ENCODE data around the gene RNF222. TPM values are rescaled to one million over a fixed set of nuclear protein-coding genes. Genes with fewer than 3 reads are reported as not detected.

RNF222 gene
- polyA plus RNA-seq, 1 donor from 2014 or later, result not detected

- Histone ChIP-seq H3K9me3 (ENCODE audit: low read length) (no peaks in the 10 kb centered on the region), H2AFZ (ENCODE audit: low read depth, low read length) (no peak overlapping the region), H3K27me3 (ENCODE audit: insufficient read depth, low read depth, low read length) (no peaks in the 10 kb centered on the region), H3K4me3 (ENCODE audit: low read length) (no peak overlapping the region), H3K36me3 (ENCODE audit: insufficient read depth, low read length) (no peaks in the 10 kb centered on the region), H3K4me2 (ENCODE audit: low read length) (no peak overlapping the region), H3K27ac (ENCODE audit: low read length) (no peak overlapping the region), H3F3A (ENCODE audit: insufficient read depth, low read length, poor library complexity, severe bottlenecking) (no peaks in the 10 kb centered on the region), H3K9me2 (ENCODE audit: insufficient read depth, low read length) (no peaks in the 10 kb centered on the region), H3K79me2 (replicated peaks; ENCODE audit: insufficient read depth, low read length) (no peaks in the 10 kb centered on the region), H4K20me1 (ENCODE audit: insufficient read depth) (no peaks in the 10 kb centered on the region), H3K9ac (ENCODE audit: low read length) (no peak overlapping the region)
- no peak for TF ChIP-seq REST (IDR thresholded peaks at IDR 0.05; ENCODE audit: borderline replicate concordance)
- no peak for TF ChIP-seq TAF1 (IDR thresholded peaks at IDR 0.05; ENCODE audit: low read depth)
- no peak for TF ChIP-seq POLR2AphosphoS5 (IDR thresholded peaks at IDR 0.05)
- TF ChIP-seq EP300 (conservative IDR thresholded peaks at IDR 0.05; ENCODE audit: poor library complexity, severe bottlenecking), result no peak
- no peak for TF ChIP-seq MXI1 (conservative IDR thresholded peaks at IDR 0.05; ENCODE audit: poor library complexity, severe bottlenecking)
- TF ChIP-seq, protein P1, sequence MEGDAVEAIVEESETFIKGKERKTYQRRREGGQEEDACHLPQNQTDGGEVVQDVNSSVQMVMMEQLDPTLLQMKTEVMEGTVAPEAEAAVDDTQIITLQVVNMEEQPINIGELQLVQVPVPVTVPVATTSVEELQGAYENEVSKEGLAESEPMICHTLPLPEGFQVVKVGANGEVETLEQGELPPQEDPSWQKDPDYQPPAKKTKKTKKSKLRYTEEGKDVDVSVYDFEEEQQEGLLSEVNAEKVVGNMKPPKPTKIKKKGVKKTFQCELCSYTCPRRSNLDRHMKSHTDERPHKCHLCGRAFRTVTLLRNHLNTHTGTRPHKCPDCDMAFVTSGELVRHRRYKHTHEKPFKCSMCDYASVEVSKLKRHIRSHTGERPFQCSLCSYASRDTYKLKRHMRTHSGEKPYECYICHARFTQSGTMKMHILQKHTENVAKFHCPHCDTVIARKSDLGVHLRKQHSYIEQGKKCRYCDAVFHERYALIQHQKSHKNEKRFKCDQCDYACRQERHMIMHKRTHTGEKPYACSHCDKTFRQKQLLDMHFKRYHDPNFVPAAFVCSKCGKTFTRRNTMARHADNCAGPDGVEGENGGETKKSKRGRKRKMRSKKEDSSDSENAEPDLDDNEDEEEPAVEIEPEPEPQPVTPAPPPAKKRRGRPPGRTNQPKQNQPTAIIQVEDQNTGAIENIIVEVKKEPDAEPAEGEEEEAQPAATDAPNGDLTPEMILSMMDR (IDR thresholded peaks at IDR 0.05; ENCODE audit: poor library complexity, severe bottlenecking), result no peak
- TF ChIP-seq EZH2 (IDR thresholded peaks at IDR 0.05; ENCODE audit: borderline replicate concordance, insufficient read depth, low read length, poor library complexity, severe bottlenecking), result no peak
- no peak for TF ChIP-seq RAD21 (conservative IDR thresholded peaks at IDR 0.05)
- no peak for TF ChIP-seq SMC3 (conservative IDR thresholded peaks at IDR 0.05; ENCODE audit: poor library complexity)
Measured at GRCh38 chr17:8393470-8394231, 4.0 kb downstream of the RNF222 start.

DNA sequence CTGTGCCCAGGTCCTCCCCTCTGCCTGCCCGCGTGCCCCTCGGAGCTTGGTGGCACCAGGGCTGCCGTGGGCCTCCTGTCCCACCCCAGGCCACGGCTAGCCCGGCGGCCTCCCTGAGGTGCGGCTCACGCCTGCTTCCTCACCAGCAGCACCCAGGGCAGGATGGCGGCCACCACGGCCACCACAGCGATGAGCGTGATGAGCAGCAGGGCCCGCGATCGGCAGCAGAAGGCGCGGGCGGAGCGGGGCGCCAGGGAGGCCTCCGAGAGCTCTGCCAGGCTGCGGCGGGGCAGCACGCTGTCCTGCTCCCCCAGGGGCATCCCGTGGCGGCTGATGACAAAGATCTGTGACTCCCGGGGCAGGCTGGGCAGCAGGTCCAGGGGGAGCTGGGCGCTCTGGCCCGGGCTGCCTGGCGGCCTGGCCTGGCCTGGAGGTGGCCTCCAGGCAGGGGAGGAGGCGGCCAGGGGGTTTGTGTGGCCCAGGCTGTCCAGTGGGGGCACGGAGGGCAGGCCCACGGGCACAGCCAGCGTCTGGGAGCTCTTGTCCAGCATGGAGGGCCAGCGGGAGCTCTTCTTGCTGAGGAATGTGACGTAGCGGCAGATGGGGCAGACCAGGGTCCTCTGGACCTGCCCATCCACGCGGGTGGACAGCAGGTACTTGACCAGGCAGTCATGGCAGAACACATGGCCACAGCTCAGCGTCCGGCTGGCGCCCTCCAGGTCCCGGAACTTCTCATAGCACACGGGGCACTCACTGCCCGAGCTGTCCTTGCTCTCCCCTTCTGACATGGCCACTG, 4.8 kb downstream of the RNF222 start:
- H3K4me2 ChIP-seq (ENCODE audit: low read length), result no peak overlapping the region
- no peaks in the 10 kb centered on the region for H3K27me3 ChIP-seq (ENCODE audit: insufficient read depth, low read depth, low read length)
- no peak overlapping the region for H2AFZ ChIP-seq (ENCODE audit: low read depth, low read length)
- no peaks in the 10 kb centered on the region for H3K9me2 ChIP-seq (ENCODE audit: insufficient read depth, low read length)
- H3K9me3 ChIP-seq (ENCODE audit: low read length), result no peaks in the 10 kb centered on the region
- no peaks in the 10 kb centered on the region for H3K79me2 ChIP-seq (replicated peaks; ENCODE audit: insufficient read depth, low read length)
- no peaks in the 10 kb centered on the region for H4K20me1 ChIP-seq (ENCODE audit: insufficient read depth)
- no peaks in the 10 kb centered on the region for H3F3A ChIP-seq (ENCODE audit: insufficient read depth, low read length, poor library complexity, severe bottlenecking)
- H3K36me3 ChIP-seq (ENCODE audit: insufficient read depth, low read length), result no peaks in the 10 kb centered on the region
- no peak overlapping the region for H3K4me3 ChIP-seq (ENCODE audit: low read length)
- no peak overlapping the region for H3K9ac ChIP-seq (ENCODE audit: low read length)
- no peak overlapping the region for H3K27ac ChIP-seq (ENCODE audit: low read length)
- TF ChIP-seq MXI1 (conservative IDR thresholded peaks at IDR 0.05; ENCODE audit: poor library complexity, severe bottlenecking) (no peak), EZH2 (IDR thresholded peaks at IDR 0.05; ENCODE audit: borderline replicate concordance, insufficient read depth, low read length, poor library complexity, severe bottlenecking) (no peak), SMC3 (conservative IDR thresholded peaks at IDR 0.05; ENCODE audit: poor library complexity) (no peak), EP300 (conservative IDR thresholded peaks at IDR 0.05; ENCODE audit: poor library complexity, severe bottlenecking) (no peak), POLR2AphosphoS5 (IDR thresholded peaks at IDR 0.05) (no peak), TAF1 (IDR thresholded peaks at IDR 0.05; ENCODE audit: low read depth) (no peak), REST (IDR thresholded peaks at IDR 0.05; ENCODE audit: borderline replicate concordance) (no peak), RAD21 (conservative IDR thresholded peaks at IDR 0.05) (no peak)
- TF ChIP-seq, protein P1 (IDR thresholded peaks at IDR 0.05; ENCODE audit: poor library complexity, severe bottlenecking), result no peak

All from neural cell (in vitro differentiated cells).